ENCODE results near the gene PCED1B.

Gene PCED1B

DNA sequence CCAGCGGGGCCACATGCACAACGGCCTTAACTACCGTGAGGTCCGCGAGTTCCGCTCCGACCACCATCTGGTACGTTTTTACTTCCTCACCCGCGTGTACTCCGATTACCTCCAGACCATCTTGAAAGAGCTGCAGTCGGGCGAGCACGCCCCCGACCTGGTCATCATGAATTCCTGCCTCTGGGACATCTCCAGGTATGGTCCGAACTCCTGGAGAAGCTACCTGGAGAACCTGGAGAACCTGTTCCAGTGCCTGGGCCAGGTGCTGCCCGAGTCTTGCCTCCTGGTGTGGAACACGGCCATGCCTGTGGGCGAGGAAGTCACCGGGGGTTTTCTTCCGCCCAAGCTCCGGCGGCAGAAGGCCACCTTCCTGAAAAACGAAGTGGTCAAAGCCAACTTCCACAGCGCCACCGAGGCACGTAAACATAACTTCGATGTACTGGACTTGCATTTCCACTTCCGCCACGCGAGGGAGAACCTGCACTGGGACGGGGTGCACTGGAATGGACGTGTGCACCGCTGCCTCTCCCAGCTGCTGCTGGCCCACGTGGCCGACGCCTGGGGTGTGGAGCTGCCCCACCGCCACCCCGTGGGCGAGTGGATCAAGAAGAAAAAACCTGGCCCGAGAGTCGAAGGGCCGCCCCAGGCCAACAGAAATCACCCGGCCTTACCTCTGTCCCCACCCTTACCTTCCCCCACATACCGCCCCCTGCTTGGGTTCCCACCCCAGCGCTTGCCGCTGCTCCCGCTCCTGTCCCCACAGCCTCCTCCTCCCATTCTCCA lies 156.0 kb downstream of the PCED1B start:
- no peaks in the 10 kb centered on the region for H3K36me3 ChIP-seq (ENCODE audit: insufficient read depth, low read length)
- H3K4me1 ChIP-seq (ENCODE audit: control insufficient read depth, insufficient read depth, low read length, unreplicated experiment) = peaks cover 10% of the 10 kb centered on the region
- H3K27ac ChIP-seq (ENCODE audit: low read depth, low read length) = no peak overlapping the region
- H3K27me3 ChIP-seq (ENCODE audit: insufficient read depth, low read length) = no peaks in the 10 kb centered on the region
- no peak overlapping the region for H2AFZ ChIP-seq (ENCODE audit: low read length, unreplicated experiment)
- no peaks in the 10 kb centered on the region for H3K79me2 ChIP-seq (ENCODE audit: control insufficient read depth, insufficient read depth, low read length, unreplicated experiment)
- no peak overlapping the region for H3K4me3 ChIP-seq (ENCODE audit: low read depth, low read length)

DNA sequence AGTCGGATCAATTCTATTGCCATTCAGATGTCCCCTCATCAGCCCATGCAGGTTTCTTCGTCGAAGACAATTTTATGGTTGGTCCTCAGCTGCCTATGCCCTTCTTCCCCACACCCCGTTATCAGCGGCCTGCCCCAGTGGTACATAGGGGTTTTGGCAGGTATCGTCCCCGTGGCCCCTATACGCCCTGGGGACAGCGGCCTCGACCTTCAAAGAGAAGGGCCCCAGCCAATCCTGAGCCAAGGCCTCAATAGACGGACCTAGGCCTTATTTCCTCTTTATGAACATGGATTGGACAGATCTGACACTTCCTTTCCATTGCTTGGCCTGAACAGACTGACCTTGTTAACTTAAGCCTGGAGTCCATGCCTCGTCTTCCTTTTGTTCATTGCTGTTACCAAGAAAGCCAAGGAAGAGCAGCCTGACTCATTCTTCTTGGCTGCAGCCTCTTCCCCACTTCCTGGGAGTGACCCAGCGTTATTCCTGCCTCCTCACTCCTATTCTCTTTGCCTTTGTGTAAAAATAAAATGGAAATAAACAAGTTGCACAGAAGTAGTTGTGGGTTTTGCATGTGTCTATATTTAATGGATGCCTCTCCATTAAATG lies 156.8 kb downstream of the PCED1B start:
- no peak overlapping the region for H3K4me3 ChIP-seq (ENCODE audit: low read depth, low read length)
- peaks cover 10% of the 10 kb centered on the region for H3K4me1 ChIP-seq (ENCODE audit: control insufficient read depth, insufficient read depth, low read length, unreplicated experiment)
- H3K36me3 ChIP-seq (ENCODE audit: insufficient read depth, low read length) = no peaks in the 10 kb centered on the region
- H3K79me2 ChIP-seq (ENCODE audit: control insufficient read depth, insufficient read depth, low read length, unreplicated experiment) = no peaks in the 10 kb centered on the region
- H2AFZ ChIP-seq (ENCODE audit: low read length, unreplicated experiment) = peak overlapping the region; percentile 55
- H3K27ac ChIP-seq (ENCODE audit: low read depth, low read length) = peak overlapping the region; percentile 55
- H3K27me3 ChIP-seq (ENCODE audit: insufficient read depth, low read length) = no peaks in the 10 kb centered on the region

DNA sequence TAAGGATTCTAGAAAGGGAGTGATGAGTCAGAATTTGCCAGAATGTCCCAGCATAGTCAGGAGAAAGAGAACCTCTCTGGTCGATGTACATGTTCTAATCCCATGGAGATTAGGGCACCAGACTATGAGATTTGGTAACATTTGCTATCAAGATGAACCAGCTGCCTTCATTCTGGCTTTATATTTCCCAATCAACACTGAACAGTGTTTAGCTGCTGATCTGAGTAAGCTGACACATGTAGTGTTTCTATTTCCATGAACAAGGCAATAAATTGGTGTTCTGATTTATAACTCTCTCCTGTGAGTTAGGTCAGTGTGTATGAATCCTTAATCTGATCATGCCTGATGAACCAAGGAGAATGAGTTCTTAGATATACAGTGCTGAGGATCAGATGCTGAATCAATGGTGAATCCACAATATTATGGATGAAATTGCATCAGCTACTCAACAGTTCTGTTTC lies 158.4 kb downstream of the PCED1B start:
- Histone ChIP-seq H3K27ac (ENCODE audit: low read depth, low read length) (no peak overlapping the region), H3K36me3 (ENCODE audit: insufficient read depth, low read length) (no peaks in the 10 kb centered on the region)

DNA sequence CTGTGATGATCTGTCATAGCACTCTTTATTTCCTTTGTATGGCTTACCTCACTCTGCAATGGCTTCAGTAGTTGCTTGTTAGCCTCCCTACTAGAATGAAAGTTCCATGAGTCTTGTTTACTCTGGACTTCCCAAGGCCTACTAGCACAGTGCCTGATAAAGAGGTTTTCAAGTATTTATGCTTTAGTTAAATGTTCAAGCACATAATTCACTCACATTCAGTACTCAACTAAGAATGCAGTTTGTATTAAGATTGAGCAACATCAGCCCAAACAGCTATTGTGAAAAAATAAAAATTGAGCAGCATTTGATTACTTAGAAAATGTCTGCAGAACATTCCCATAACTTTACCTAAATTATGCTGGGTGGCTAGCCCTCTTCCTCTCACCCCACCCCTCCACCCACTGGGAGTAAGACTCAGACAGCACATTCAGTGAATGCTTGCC lies 159.3 kb downstream of the PCED1B start:
- no peak overlapping the region for H3K27ac ChIP-seq (ENCODE audit: low read depth, low read length)
- no peak overlapping the region for H3K4me3 ChIP-seq (ENCODE audit: low read depth, low read length)
- no peaks in the 10 kb centered on the region for H3K36me3 ChIP-seq (ENCODE audit: insufficient read depth, low read length)
- no peaks in the 10 kb centered on the region for H3K79me2 ChIP-seq (ENCODE audit: control insufficient read depth, insufficient read depth, low read length, unreplicated experiment)
- H2AFZ ChIP-seq (ENCODE audit: low read length, unreplicated experiment) = no peak overlapping the region
- H3K4me1 ChIP-seq (ENCODE audit: control insufficient read depth, insufficient read depth, low read length, unreplicated experiment) = peaks cover 10% of the 10 kb centered on the region
- H3K27me3 ChIP-seq (ENCODE audit: insufficient read depth, low read length) = no peaks in the 10 kb centered on the region

More for the DNA sequence above, 158.4 kb downstream of the PCED1B start:
- Histone ChIP-seq H3K4me3 (ENCODE audit: low read depth, low read length) (no peak overlapping the region), H3K27me3 (ENCODE audit: insufficient read depth, low read length) (no peaks in the 10 kb centered on the region), H2AFZ (ENCODE audit: low read length, unreplicated experiment) (no peak overlapping the region), H3K4me1 (ENCODE audit: control insufficient read depth, insufficient read depth, low read length, unreplicated experiment) (peaks cover 10% of the 10 kb centered on the region), H3K79me2 (ENCODE audit: control insufficient read depth, insufficient read depth, low read length, unreplicated experiment) (no peaks in the 10 kb centered on the region)

DNA sequence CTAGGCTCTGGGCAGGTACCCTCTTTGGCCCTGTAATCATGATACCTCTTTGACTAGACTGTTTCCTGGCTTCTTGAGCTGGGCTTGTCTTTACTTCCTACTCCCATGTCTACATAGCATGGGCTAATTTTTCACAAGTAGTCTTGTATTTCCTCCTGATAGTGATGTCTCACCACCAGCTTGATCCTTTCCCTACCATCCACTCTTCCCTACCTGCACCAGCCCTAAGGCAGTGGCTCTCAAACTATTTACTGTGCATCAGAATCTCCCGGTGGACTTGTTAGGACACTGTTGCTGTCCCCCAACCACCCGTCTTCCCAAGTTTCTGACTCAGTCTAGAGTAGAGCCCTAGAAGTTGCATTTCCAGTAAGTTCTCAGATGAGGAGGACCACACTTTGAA lies 163.0 kb downstream of the PCED1B start:
- Histone ChIP-seq H3K4me1 (ENCODE audit: control insufficient read depth, insufficient read depth, low read length, unreplicated experiment) (no peaks in the 10 kb centered on the region), H3K79me2 (ENCODE audit: control insufficient read depth, insufficient read depth, low read length, unreplicated experiment) (no peaks in the 10 kb centered on the region), H2AFZ (ENCODE audit: low read length, unreplicated experiment) (no peak overlapping the region), H3K4me3 (ENCODE audit: low read depth, low read length) (no peak overlapping the region), H3K27me3 (ENCODE audit: insufficient read depth, low read length) (no peaks in the 10 kb centered on the region), H3K36me3 (ENCODE audit: insufficient read depth, low read length) (no peaks in the 10 kb centered on the region), H3K27ac (ENCODE audit: low read depth, low read length) (no peak overlapping the region)

DNA sequence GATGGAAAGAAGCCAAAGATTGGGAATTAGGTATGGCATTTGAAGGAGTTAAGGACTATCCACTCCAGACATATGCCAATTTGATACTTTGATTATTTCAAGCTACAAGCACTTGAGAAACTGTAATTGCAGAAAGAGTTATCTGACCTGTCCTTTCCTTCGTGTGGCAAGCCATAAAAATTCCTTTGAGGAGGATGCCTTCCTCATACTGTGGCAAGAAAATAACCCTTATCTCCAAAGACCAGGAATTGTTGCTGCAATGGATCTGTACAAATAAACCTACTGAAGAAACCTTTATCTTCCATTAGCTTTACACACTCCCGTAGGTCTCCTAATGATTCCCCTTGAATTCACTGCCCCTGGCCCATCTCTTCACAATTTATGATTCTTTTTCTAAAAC lies 165.4 kb downstream of the PCED1B start:
- H3K4me3 ChIP-seq (ENCODE audit: low read depth, low read length) = no peak overlapping the region
- no peak overlapping the region for H2AFZ ChIP-seq (ENCODE audit: low read length, unreplicated experiment)
- no peaks in the 10 kb centered on the region for H3K79me2 ChIP-seq (ENCODE audit: control insufficient read depth, insufficient read depth, low read length, unreplicated experiment)
- no peaks in the 10 kb centered on the region for H3K27me3 ChIP-seq (ENCODE audit: insufficient read depth, low read length)
- no peaks in the 10 kb centered on the region for H3K4me1 ChIP-seq (ENCODE audit: control insufficient read depth, insufficient read depth, low read length, unreplicated experiment)
- no peak overlapping the region for H3K27ac ChIP-seq (ENCODE audit: low read depth, low read length)
- no peaks in the 10 kb centered on the region for H3K36me3 ChIP-seq (ENCODE audit: insufficient read depth, low read length)

DNA sequence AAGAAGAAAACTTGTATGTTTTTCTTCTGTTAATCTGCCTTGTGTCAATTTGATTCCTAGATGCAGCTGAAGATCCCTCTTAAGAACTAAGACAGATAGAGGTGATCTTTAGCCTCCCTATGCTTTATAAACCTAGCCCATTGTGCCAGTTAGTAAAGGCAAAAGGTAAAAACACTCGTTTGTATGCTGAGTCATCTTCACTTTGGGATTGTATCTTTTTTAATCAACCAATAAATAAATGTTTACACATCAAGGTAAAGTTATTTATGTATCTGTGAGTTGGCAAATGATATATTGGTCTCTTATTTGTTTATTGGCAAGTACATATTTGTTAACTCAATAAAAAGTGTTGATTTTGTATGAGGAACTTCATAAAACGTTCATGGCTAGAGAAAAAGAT lies 166.2 kb downstream of the PCED1B start:
- no peaks in the 10 kb centered on the region for H3K79me2 ChIP-seq (ENCODE audit: control insufficient read depth, insufficient read depth, low read length, unreplicated experiment)
- no peaks in the 10 kb centered on the region for H3K36me3 ChIP-seq (ENCODE audit: insufficient read depth, low read length)
- H2AFZ ChIP-seq (ENCODE audit: low read length, unreplicated experiment) = no peak overlapping the region
- no peak overlapping the region for H3K4me3 ChIP-seq (ENCODE audit: low read depth, low read length)
- no peaks in the 10 kb centered on the region for H3K27me3 ChIP-seq (ENCODE audit: insufficient read depth, low read length)
- H3K27ac ChIP-seq (ENCODE audit: low read depth, low read length) = no peak overlapping the region
- H3K4me1 ChIP-seq (ENCODE audit: control insufficient read depth, insufficient read depth, low read length, unreplicated experiment) = no peaks in the 10 kb centered on the region

DNA sequence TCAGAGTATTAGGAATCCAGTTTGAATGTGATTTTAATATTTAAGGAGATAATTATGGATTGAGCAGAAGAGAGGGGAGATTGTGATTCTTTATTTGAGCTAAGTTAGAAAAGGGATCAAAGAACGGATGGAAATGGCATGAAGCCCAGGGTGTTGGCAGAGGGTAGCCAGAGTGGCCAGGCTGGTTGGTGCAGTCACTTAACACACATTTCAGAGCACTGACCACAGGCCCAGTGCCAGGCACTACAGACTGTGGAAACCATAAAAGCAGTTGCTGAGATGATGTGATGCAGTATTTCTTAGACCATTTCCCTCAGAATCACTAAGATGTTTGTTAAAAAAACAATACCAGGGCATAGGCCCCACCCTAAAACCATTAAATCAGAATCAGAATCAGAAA lies 168.0 kb downstream of the PCED1B start:
- no peak overlapping the region for H3K27ac ChIP-seq (ENCODE audit: low read depth, low read length)
- no peaks in the 10 kb centered on the region for H3K4me1 ChIP-seq (ENCODE audit: control insufficient read depth, insufficient read depth, low read length, unreplicated experiment)
- no peak overlapping the region for H2AFZ ChIP-seq (ENCODE audit: low read length, unreplicated experiment)
- no peaks in the 10 kb centered on the region for H3K27me3 ChIP-seq (ENCODE audit: insufficient read depth, low read length)
- H3K4me3 ChIP-seq (ENCODE audit: low read depth, low read length) = no peak overlapping the region
- no peaks in the 10 kb centered on the region for H3K36me3 ChIP-seq (ENCODE audit: insufficient read depth, low read length)
- H3K79me2 ChIP-seq (ENCODE audit: control insufficient read depth, insufficient read depth, low read length, unreplicated experiment) = no peaks in the 10 kb centered on the region

DNA sequence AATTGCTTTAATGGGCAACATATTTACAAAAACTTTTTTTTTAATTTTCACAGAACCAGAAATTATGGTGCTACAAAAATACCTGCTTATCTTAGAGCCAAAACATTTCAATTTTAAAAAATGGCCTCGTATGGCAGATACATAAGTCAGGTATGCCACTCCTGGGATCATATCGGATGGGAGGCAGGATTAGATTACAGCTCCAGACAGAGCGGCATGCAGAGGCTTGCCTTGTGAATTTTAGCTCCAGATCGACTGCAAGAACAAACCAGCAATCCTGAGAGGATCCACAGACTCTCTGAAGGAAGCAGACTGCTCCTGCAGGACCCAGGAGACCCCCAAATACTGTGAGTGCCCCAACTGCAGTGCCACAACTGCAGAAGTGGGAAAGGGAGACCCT lies 169.7 kb downstream of the PCED1B start:
- H2AFZ ChIP-seq (ENCODE audit: low read length, unreplicated experiment) = no peak overlapping the region
- no peaks in the 10 kb centered on the region for H3K36me3 ChIP-seq (ENCODE audit: insufficient read depth, low read length)
- H3K79me2 ChIP-seq (ENCODE audit: control insufficient read depth, insufficient read depth, low read length, unreplicated experiment) = no peaks in the 10 kb centered on the region
- H3K27ac ChIP-seq (ENCODE audit: low read depth, low read length) = no peak overlapping the region
- no peaks in the 10 kb centered on the region for H3K27me3 ChIP-seq (ENCODE audit: insufficient read depth, low read length)
- H3K4me1 ChIP-seq (ENCODE audit: control insufficient read depth, insufficient read depth, low read length, unreplicated experiment) = no peaks in the 10 kb centered on the region
- H3K4me3 ChIP-seq (ENCODE audit: low read depth, low read length) = no peak overlapping the region

DNA sequence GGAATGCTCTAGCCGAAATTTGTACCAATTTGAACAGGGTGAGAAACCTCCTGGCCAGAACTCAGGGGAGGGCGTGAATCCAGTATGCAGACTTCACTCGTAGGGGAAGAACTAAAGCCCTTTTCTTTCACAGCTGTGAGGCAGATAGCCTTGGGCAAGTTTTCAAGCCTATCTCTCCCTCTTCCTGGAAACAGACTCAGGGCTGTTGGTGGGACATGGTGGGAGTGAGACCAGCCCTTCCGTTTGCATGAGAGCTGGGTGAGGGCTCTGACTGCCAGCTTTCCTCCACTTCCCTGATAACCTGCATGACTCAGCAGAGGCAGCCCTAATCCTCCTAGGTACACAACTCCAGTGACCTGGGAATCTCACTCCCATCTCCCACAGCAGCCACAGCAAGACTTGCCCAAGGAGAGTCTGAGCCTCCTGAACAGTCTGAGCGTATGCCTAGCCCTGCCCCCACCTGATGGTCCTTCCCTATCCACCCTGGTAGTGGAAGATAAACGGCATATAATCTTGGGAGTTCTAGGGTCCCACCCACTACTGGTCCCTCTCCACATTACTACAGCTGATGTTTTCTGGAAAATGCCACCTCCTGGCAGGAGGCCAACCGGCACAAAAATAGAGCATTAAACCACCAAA lies 170.4 kb downstream of the PCED1B start:
- no peaks in the 10 kb centered on the region for H3K27me3 ChIP-seq (ENCODE audit: insufficient read depth, low read length)
- H3K27ac ChIP-seq (ENCODE audit: low read depth, low read length) = no peak overlapping the region
- no peaks in the 10 kb centered on the region for H3K79me2 ChIP-seq (ENCODE audit: control insufficient read depth, insufficient read depth, low read length, unreplicated experiment)

More for the DNA sequence above, 170.4 kb downstream of the PCED1B start:
- H3K4me3 ChIP-seq (ENCODE audit: low read depth, low read length) = no peak overlapping the region
- no peaks in the 10 kb centered on the region for H3K4me1 ChIP-seq (ENCODE audit: control insufficient read depth, insufficient read depth, low read length, unreplicated experiment)
- H2AFZ ChIP-seq (ENCODE audit: low read length, unreplicated experiment) = no peak overlapping the region
- H3K36me3 ChIP-seq (ENCODE audit: insufficient read depth, low read length) = no peaks in the 10 kb centered on the region
